Measurements from ENCODE around the gene FOXA2. TPM values are rescaled to one million over a fixed set of nuclear protein-coding genes. Genes with fewer than 3 reads are reported as not detected.
"Not testable (repeated sequence)": the region's sequence is repeated elsewhere in the genome, so short reads cannot be mapped to it uniquely, and the experiment has no call there.

Gene FOXA2
- total RNA-seq, 2 donors from 2014 or later = not detected

DNA sequence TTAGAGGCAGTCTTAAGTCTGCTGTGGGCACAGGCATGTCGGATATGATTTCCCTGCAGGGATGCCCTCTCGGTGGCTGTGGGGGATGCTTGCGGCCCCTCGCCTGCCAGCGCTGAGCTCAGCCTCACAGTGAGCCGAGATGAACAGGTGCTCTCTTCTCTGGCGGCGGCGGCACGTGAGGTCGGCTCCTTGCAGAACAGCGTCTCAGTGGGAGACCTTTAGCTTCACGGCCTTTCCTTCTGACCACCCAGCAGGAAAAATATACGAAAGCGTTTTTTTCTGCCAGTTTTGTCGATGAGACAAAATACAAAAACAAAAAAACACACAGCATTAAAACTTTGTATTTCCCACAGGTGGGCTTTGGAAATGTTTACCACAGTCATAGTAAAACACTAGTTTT lies 23.6 kb downstream of the FOXA2 start:
- peaks cover 4 to 14% of the 10 kb centered on the region in 2 donors for H3K9me3 Mint-ChIP-seq
- H3K36me3 Mint-ChIP-seq = peaks cover 0 to 16% of the 10 kb centered on the region in 2 donors
- DNase-seq (ENCODE audit: low spot score in 2 of 2) = no peak
- no peak for ATAC-seq
- no peak overlapping the region for H3K27ac Mint-ChIP-seq

- no peak for ATAC-seq
Measured at GRCh38 chr20:22559711-22560318, 24.6 kb downstream of the FOXA2 start.

DNA sequence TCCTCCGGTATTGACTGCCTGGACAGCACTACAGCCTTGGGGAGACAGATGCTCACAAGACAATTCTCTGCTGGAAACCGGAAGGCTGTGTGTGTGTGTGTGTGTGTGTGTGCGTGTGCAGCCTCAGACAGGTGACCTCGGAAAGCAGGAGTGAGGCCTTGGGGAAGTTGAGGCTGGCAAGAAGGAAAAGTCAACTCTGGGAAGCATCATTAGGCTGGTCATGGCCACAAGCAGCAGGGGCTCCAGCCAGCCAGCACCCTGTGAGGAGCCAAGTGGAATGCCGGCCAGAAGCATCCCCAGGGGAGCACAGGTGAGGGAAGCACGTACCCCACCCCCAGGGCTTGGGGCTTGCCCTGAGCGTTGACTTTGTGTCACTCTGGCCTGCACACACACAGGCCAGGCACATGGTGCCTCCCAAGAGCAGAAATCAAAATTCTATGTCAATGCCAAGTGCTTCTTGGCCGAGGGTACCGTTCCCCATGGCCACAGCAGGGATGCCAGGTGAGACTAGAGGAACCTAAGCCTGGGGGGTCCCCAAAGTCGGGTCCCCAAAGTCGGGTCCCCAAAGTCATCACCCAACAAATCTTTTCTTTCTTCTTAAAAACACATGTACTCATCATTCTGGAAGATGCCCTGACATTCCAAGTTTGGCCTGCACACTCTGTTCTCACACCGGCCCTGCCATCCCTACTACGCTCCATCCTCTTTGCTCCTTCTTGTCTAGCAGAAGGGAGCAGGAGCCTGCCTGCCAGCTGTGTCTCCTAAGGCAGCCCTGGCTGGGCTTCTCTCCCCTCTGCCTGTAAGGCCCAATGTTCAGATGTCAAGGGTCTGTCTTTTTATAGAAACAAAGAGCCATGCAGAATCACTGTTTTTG lies 26.7 kb downstream of the FOXA2 start:
- Mint-ChIP-seq H3K27ac (no peak overlapping the region), H3K9me3 (peaks cover 14 to 26% of the 10 kb centered on the region in 2 donors), H3K36me3 (peaks cover 0 to 24% of the 10 kb centered on the region in 2 donors)
- DNase-seq (ENCODE audit: low spot score in 2 of 2) (no peak), ATAC-seq (no peak)

More at GRCh38 chr20:22559711-22560318, 24.6 kb downstream of the FOXA2 start:
- H3K9me3 Mint-ChIP-seq = peaks cover 4 to 16% of the 10 kb centered on the region in 2 donors
- H3K27ac Mint-ChIP-seq = no peak overlapping the region
- peaks cover 0 to 16% of the 10 kb centered on the region in 2 donors for H3K36me3 Mint-ChIP-seq
- no peak for DNase-seq (ENCODE audit: low spot score in 2 of 2)

DNA sequence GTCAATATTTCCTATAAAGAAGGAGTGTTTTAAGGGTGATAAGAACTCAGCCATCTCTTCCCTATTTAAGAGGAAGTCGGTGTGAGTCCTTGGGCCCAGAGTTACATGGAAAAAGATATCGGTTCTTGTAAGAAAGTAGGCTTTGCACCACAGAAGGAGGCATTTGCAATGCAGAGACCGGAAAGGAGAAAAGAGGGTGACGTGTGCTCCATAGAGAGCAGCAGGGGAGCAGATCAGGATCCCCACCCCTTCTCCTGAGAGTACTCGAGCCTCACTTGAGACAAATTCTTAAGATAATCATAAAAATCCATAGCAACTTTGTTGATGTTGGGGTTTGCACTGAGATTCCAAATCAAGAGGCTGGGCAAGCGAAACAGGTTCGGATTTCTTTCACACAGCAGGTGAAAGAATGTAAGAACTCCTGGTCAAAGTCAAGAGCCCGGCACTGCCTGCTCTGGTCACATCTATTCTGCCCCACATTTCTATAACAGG lies 27.8 kb downstream of the FOXA2 start:
- H3K36me3 Mint-ChIP-seq = peaks cover 0 to 26% of the 10 kb centered on the region in 2 donors
- no peak for ATAC-seq
- H3K27ac Mint-ChIP-seq = no peak overlapping the region
- DNase-seq (ENCODE audit: low spot score in 2 of 2) = no peak
- peaks cover 15 to 27% of the 10 kb centered on the region in 2 donors for H3K9me3 Mint-ChIP-seq

GRCh38 chr20:22555791-22556564 lies 28.4 kb downstream of the FOXA2 start:
- Mint-ChIP-seq H3K9me3 (peaks cover 15 to 27% of the 10 kb centered on the region in 2 donors), H3K27ac (no peak overlapping the region), H3K36me3 (peaks cover 0 to 22% of the 10 kb centered on the region in 2 donors)
- no peak for ATAC-seq
- no peak for DNase-seq (ENCODE audit: low spot score in 2 of 2)

- peaks cover 0 to 17% of the 10 kb centered on the region in 2 donors for H3K36me3 Mint-ChIP-seq
- H3K27ac Mint-ChIP-seq = no peak overlapping the region
- ATAC-seq (no peak), DNase-seq (ENCODE audit: low spot score in 2 of 2) (no peak)
- peaks cover 15 to 30% of the 10 kb centered on the region in 2 donors for H3K9me3 Mint-ChIP-seq
Measured at GRCh38 chr20:22554391-22554790, 30.0 kb downstream of the FOXA2 start.

DNA sequence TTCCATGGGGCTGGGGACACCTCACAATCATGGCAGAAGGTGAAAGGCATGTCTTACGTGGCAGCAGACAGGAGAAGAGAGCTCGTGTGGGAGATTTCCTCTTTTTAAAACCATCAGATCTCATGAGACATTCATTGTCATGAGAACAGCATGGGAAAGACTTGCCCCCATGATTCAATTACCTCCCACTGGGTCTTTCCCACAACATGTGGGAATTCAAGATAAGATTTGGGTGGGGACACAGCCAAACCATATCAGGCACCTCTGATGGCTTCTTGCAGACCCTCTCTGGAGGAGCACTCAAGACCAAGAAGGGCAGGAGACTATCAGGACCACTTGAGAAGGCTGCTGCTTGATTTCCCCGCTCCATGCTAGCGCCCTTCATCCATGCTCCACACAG lies 33.9 kb downstream of the FOXA2 start:
- peaks cover 0 to 12% of the 10 kb centered on the region in 2 donors for H3K36me3 Mint-ChIP-seq
- H3K9me3 Mint-ChIP-seq = peaks cover 15 to 24% of the 10 kb centered on the region in 2 donors
- H3K27ac Mint-ChIP-seq; ATAC-seq; DNase-seq (ENCODE audit: low spot score in 2 of 2): not testable (repeated sequence)

- H3K9me3 Mint-ChIP-seq = peaks cover 14 to 23% of the 10 kb centered on the region in 2 donors
- ATAC-seq (no peak), DNase-seq (ENCODE audit: low spot score in 2 of 2) (no peak)
- no peak overlapping the region for H3K27ac Mint-ChIP-seq
- peaks cover 0 to 8% of the 10 kb centered on the region in 2 donors for H3K36me3 Mint-ChIP-seq
Measured at GRCh38 chr20:22548040-22548439, 36.3 kb downstream of the FOXA2 start.

GRCh38 chr20:22546344-22546743 lies 38.0 kb downstream of the FOXA2 start:
- Mint-ChIP-seq H3K27ac (no peak overlapping the region), H3K36me3 (no peaks in the 10 kb centered on the region), H3K9me3 (peaks cover 9 to 15% of the 10 kb centered on the region in 2 donors)
- ATAC-seq (no peak), DNase-seq (ENCODE audit: low spot score in 2 of 2) (no peak)

- peaks cover 9 to 11% of the 10 kb centered on the region in 2 donors for H3K9me3 Mint-ChIP-seq
- H3K27ac Mint-ChIP-seq = no peak overlapping the region
- DNase-seq (ENCODE audit: low spot score in 2 of 2) (no peak), ATAC-seq (no peak)
- no peaks in the 10 kb centered on the region for H3K36me3 Mint-ChIP-seq
Measured at GRCh38 chr20:22545045-22545444, 39.3 kb downstream of the FOXA2 start.

DNA sequence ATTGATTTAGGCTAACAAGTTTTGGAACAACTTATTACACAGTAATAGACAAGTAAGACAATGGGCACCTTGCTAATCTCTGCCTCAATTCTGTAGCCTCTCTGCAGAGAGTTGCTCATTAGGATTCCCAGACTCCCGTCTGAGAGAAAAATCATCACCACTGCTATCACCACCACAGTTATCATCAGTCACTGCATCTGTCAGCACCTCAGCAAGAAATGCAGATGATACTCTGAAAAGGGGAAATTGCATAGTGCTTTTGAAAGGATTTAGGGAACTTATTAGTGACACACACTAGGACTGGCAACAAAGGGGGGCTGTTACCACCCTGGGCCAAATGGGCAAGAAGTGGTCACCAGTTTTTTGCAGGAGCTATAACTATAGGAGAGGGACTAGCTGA lies 39.9 kb downstream of the FOXA2 start:
- no peak for ATAC-seq
- H3K36me3 Mint-ChIP-seq = no peaks in the 10 kb centered on the region
- H3K9me3 Mint-ChIP-seq = peaks cover 9 to 11% of the 10 kb centered on the region in 2 donors
- no peak overlapping the region for H3K27ac Mint-ChIP-seq
- no peak for DNase-seq (ENCODE audit: low spot score in 2 of 2)

DNA sequence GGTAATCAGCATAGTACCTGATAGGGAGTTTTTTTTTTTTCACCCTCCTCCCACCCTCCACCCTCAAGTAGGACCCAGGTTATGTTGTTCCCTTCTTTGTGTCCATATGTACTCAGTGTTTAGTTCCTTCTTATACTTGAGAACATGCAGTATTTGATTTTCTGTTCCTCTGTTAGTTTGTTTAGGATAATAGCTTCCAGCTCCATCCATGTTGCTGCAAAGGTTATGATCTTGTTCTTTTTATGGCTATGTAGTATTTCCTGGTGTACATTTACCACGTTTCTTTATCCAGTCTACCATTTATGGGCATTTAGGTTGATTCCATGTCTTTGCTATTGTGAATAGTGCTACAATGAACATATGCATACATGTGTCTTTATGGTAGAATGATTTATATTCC lies 41.9 kb downstream of the FOXA2 start:
- H3K27ac Mint-ChIP-seq = no peak overlapping the region
- H3K36me3 Mint-ChIP-seq = no peaks in the 10 kb centered on the region
- peaks cover 6 to 23% of the 10 kb centered on the region in 2 donors for H3K9me3 Mint-ChIP-seq
- DNase-seq (ENCODE audit: low spot score in 2 of 2) (no peak), ATAC-seq (no peak)

- Mint-ChIP-seq H3K36me3 (peaks cover 0 to 5% of the 10 kb centered on the region in 2 donors), H3K9me3 (peaks cover 10 to 30% of the 10 kb centered on the region in 2 donors), H3K27ac (no peak overlapping the region)
- DNase-seq (ENCODE audit: low spot score in 2 of 2) (no peak), ATAC-seq (no peak)
Measured at GRCh38 chr20:22540832-22541231, 43.5 kb downstream of the FOXA2 start.

DNA sequence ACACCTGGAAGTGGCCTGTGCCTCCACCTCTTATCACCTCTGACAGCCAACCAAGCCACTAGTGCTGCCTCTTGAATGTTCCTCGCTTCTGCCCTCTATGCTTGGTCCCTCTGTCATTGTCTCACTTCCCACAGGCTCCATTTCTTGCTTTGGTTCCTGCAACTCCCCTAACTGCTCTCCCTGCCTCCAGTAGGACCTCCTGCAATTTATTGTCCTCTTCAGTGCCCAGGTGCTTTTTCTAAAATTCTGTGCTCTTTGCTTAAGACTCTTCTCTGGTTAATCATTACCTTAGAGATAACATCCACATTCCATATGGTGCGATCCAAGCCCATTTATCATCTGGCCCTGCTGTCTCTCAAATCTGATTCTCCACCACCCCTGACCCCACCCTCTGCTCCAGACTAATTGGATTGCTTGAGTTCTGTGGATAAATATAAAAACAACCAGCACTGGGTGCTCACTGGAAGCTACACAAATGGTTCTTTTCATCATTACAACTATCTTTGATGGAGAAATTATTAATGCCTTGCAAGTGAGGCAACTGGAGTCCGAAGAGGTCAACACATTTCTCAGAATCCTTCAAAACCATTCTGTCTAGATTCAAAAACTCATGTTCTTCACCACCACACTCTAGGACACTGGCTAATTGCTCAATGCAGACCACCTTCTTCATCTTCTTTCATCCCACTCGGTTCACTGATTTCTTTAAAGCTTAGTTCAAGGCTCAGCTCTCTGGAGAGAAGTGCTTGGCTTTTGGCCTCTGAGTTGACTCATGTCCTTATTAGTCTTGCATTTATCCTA lies 47.2 kb downstream of the FOXA2 start:
- H3K36me3 Mint-ChIP-seq = peaks cover 0 to 5% of the 10 kb centered on the region in 2 donors
- H3K27ac Mint-ChIP-seq = no peak overlapping the region
- H3K9me3 Mint-ChIP-seq = peaks cover 9 to 25% of the 10 kb centered on the region in 2 donors
- ATAC-seq (no peak), DNase-seq (ENCODE audit: low spot score in 2 of 2) (no peak)

DNA sequence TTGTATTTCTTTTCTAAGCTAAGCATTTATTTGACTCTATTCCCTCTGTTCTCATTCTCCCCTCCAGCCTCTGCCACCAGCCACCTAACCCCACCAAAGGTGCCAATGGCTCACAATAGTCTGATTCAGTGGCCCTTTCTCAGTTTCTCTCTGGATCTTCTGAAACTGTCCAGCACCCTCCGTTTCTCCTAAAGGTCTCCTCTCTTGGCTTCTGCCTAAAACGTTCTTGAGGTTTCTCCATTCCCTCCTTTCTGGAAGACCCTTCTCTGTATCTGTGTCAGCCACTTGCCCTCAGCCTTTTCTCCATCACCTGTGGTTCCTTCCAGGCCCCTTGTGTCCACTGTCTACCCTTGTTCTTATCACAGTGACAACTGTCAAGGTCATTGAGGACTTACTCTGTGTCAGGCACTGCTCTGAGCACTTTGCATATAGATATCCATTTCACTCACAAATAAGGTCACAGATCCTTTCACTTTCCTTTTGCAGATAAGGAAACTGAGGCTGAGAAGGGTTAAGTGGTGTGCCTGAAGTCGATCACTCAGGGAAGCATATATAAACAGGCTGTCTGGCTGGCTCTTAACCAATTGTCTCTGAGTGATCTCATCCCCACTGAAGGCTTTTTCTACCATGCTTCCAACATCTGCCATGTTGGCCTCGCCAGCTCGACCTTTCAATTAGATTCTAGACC lies 48.1 kb downstream of the FOXA2 start:
- ATAC-seq = no peak
- Mint-ChIP-seq H3K27ac (no peak overlapping the region), H3K9me3 (peaks cover 9 to 25% of the 10 kb centered on the region in 2 donors), H3K36me3 (peaks cover 0 to 5% of the 10 kb centered on the region in 2 donors)
- no peak for DNase-seq (ENCODE audit: low spot score in 2 of 2)
